CD4-positive, CD25-positive, alpha-beta regulatory T cell (primary cell): Measurements from ENCODE around the gene FMNL2. TPM values are rescaled to one million over a fixed set of nuclear protein-coding genes. Genes with fewer than 3 reads are reported as not detected.
"Not testable (repeated sequence)": the region's sequence is repeated elsewhere in the genome, so short reads cannot be mapped to it uniquely, and the experiment has no call there.

ENCODE experiments used
- ATAC-seq, 2 donors: fragments of 150-1000 bp; cut with Tn5 transposase; one replicate each; pipeline ENCODE4 v1.10.0; 2021; ENCODE audit warnings: low read depth in 2 of 2, moderate number of reproducible peaks in 2 of 2, moderate library complexity in 1 of 2
- DNase-seq, 3 donors: peaks; one replicate each; pipeline versions ENCODE4 v3.0.0 to v3.0.0-alpha.2; 2012 to 2022; ENCODE audit warnings: mixed read lengths in 1 of 3
- H3K27ac ChIP-seq: one replicate; pipeline ENCODE4 v1.7.0; 2013; ENCODE audit warnings: mild to moderate bottlenecking, low read length; ENCODE audit not compliant: insufficient read depth, poor library complexity, severe bottlenecking
- H3K27me3 ChIP-seq: one replicate; pipeline ENCODE4 v1.7.0; 2013; ENCODE audit warnings: low read length; ENCODE audit not compliant: control insufficient read depth, insufficient read depth
- H3K36me3 ChIP-seq: one replicate; pipeline ENCODE4 v1.7.0; 2013; ENCODE audit warnings: mild to moderate bottlenecking, low read length, moderate library complexity; ENCODE audit not compliant: control insufficient read depth, insufficient read depth
- H3K4me1 ChIP-seq: 2 replicates; pipeline ENCODE4 v1.7.0; 2013; ENCODE audit warnings: mild to moderate bottlenecking, low read length; ENCODE audit not compliant: insufficient read depth, control insufficient read depth, poor library complexity, severe bottlenecking
- H3K4me3 ChIP-seq: one replicate; pipeline ENCODE4 v1.7.0; 2013; ENCODE audit warnings: low read depth, mild to moderate bottlenecking, low read length, moderate library complexity
- H3K9me3 ChIP-seq, 2 experiments: 1 replicate in 1 of 2; 2 replicates in 1 of 2; pipeline ENCODE4 v1.7.0; 2013; ENCODE audit warnings: low read length in 2 of 2, mild to moderate bottlenecking in 1 of 2, moderate library complexity in 1 of 2; ENCODE audit not compliant: control insufficient read depth in 2 of 2
- H3K27ac Mint-ChIP-seq, 3 donors: one replicate each; pipeline ENCODE4 v1.8.0; 2020 to 2022; ENCODE audit warnings: mild to moderate bottlenecking in 3 of 3, mixed read lengths in 3 of 3, moderate library complexity in 2 of 3
- H3K27me3 Mint-ChIP-seq: one replicate; pipeline ENCODE4 v1.8.0; 2022; ENCODE audit warnings: mild to moderate bottlenecking, mixed read lengths
- H3K36me3 Mint-ChIP-seq: one replicate; pipeline ENCODE4 v1.8.0; 2020; ENCODE audit warnings: mixed read lengths
- H3K4me1 Mint-ChIP-seq, 4 donors: one replicate each; pipeline ENCODE4 v1.8.0; 2020 to 2022; ENCODE audit warnings: mixed read lengths in 4 of 4, mild to moderate bottlenecking in 1 of 4
- H3K4me3 Mint-ChIP-seq, 4 donors: one replicate each; pipeline ENCODE4 v1.8.0; 2020 to 2022; ENCODE audit warnings: mild to moderate bottlenecking in 4 of 4, mixed read lengths in 4 of 4, moderate library complexity in 3 of 4
- H3K9me3 Mint-ChIP-seq, 7 donors: one replicate each; pipeline ENCODE4 v1.8.0; 2020 to 2022; ENCODE audit warnings: mixed read lengths in 7 of 7, mild to moderate bottlenecking in 3 of 7, moderate library complexity in 2 of 7
- polyA plus RNA-seq, 4 donors: library from polyadenylated mRNA; unstranded; fragments of 300-500 nt; fragmentation: Illumina TruSeq; gene quantifications; one replicate each; pipeline ENCODE4 v1.2.3, GENCODE V29; 2021
- total RNA-seq: library from RNA; stranded (reverse); gene quantifications from one replicate; pipeline ENCODE4 v1.2.3, GENCODE V29; 2022

Gene FMNL2
- total and polyA plus RNA-seq, 5 donors from 2014 or later, result 0.07 to 0.30 (median 0.14) TPM; not detected in 1

GRCh38 chr2:152379089-152379488, 44.1 kb downstream of the FMNL2 start:
- no peaks in the 10 kb centered on the region for H3K36me3 Mint-ChIP-seq
- peaks cover 0 to 5% (median 0%) of the 10 kb centered on the region in 7 donors for H3K9me3 Mint-ChIP-seq
- Histone ChIP-seq H3K36me3 (no peaks in the 10 kb centered on the region), H3K4me1 (no peaks in the 10 kb centered on the region), H3K9me3 (no peaks in the 10 kb centered on the region), H3K27me3 (peaks cover 3% of the 10 kb centered on the region), H3K27ac (no peak overlapping the region), H3K4me3 (no peak overlapping the region)
- DNase-seq, result no peak
- no peaks in the 10 kb centered on the region for H3K27me3 Mint-ChIP-seq
- ATAC-seq, result no peak
- H3K4me1 Mint-ChIP-seq, result no peaks in the 10 kb centered on the region
- no peak overlapping the region for H3K4me3 Mint-ChIP-seq
- H3K27ac Mint-ChIP-seq, result no peak overlapping the region

GRCh38 chr2:152380261-152381055, 45.5 kb downstream of the FMNL2 start:
- H3K27ac ChIP-seq, result no peak overlapping the region
- DNase-seq (no peak), ATAC-seq (no peak)
- H3K4me1 ChIP-seq, result no peaks in the 10 kb centered on the region
- no peak overlapping the region for H3K4me3 ChIP-seq
- H3K27me3 ChIP-seq, result peaks cover 3% of the 10 kb centered on the region
- no peaks in the 10 kb centered on the region for H3K36me3 ChIP-seq
- no peak overlapping the region for H3K4me3 Mint-ChIP-seq
- H3K27ac Mint-ChIP-seq, result no peak overlapping the region
- H3K36me3 Mint-ChIP-seq, result no peaks in the 10 kb centered on the region
- no peaks in the 10 kb centered on the region for H3K4me1 Mint-ChIP-seq
- H3K27me3 Mint-ChIP-seq, result no peaks in the 10 kb centered on the region
- peaks cover 0 to 5% (median 0%) of the 10 kb centered on the region in 7 donors for H3K9me3 Mint-ChIP-seq
- H3K9me3 ChIP-seq, result no peaks in the 10 kb centered on the region

GRCh38 chr2:152383702-152384101, 48.7 kb downstream of the FMNL2 start:
- no peak overlapping the region for H3K27ac ChIP-seq
- H3K27me3 ChIP-seq, result no peaks in the 10 kb centered on the region
- Mint-ChIP-seq H3K4me3 (no peak overlapping the region), H3K27me3 (no peaks in the 10 kb centered on the region), H3K9me3 (peaks cover 0 to 3% (median 0%) of the 10 kb centered on the region in 7 donors), H3K27ac (no peak overlapping the region), H3K4me1 (no peaks in the 10 kb centered on the region), H3K36me3 (no peaks in the 10 kb centered on the region)
- ATAC-seq (no peak), DNase-seq (no peak)
- no peaks in the 10 kb centered on the region for H3K4me1 ChIP-seq
- H3K36me3 ChIP-seq, result no peaks in the 10 kb centered on the region
- no peak overlapping the region for H3K4me3 ChIP-seq
- no peaks in the 10 kb centered on the region for H3K9me3 ChIP-seq

- H3K27ac Mint-ChIP-seq, result no peak overlapping the region
- H3K9me3 ChIP-seq, result no peaks in the 10 kb centered on the region
- ATAC-seq (no peak), DNase-seq (no peak)
- no peak overlapping the region for H3K4me3 Mint-ChIP-seq
- H3K36me3 Mint-ChIP-seq, result no peaks in the 10 kb centered on the region
- H3K27ac ChIP-seq, result no peak overlapping the region
- peaks cover 6% of the 10 kb centered on the region for H3K27me3 Mint-ChIP-seq
- no peaks in the 10 kb centered on the region for H3K4me1 Mint-ChIP-seq
- no peaks in the 10 kb centered on the region for H3K36me3 ChIP-seq
- no peak overlapping the region for H3K4me3 ChIP-seq
- H3K4me1 ChIP-seq, result no peaks in the 10 kb centered on the region
- no peaks in the 10 kb centered on the region for H3K27me3 ChIP-seq
- H3K9me3 Mint-ChIP-seq, result peaks cover 0 to 5% (median 0%) of the 10 kb centered on the region in 7 donors
These were observed 50.0 kb downstream of the FMNL2 start for GRCh38 chr2:152384992-152385391.

- Histone ChIP-seq H3K27ac (no peak overlapping the region), H3K4me3 (no peak overlapping the region), H3K27me3 (no peaks in the 10 kb centered on the region), H3K9me3 (no peaks in the 10 kb centered on the region), H3K36me3 (no peaks in the 10 kb centered on the region), H3K4me1 (no peaks in the 10 kb centered on the region)
- H3K4me3 Mint-ChIP-seq, result no peak overlapping the region
- peaks cover 0 to 5% (median 0%) of the 10 kb centered on the region in 7 donors for H3K9me3 Mint-ChIP-seq
- no peaks in the 10 kb centered on the region for H3K4me1 Mint-ChIP-seq
- H3K27me3 Mint-ChIP-seq, result peaks cover 6% of the 10 kb centered on the region
- DNase-seq, result no peak
- no peaks in the 10 kb centered on the region for H3K36me3 Mint-ChIP-seq
- no peak for ATAC-seq
- H3K27ac Mint-ChIP-seq, result no peak overlapping the region
These were observed 50.7 kb downstream of the FMNL2 start for GRCh38 chr2:152385650-152386049.

GRCh38 chr2:152386266-152386665, 51.3 kb downstream of the FMNL2 start:
- H3K36me3 Mint-ChIP-seq, result no peaks in the 10 kb centered on the region
- peaks cover 0 to 6% (median 1%) of the 10 kb centered on the region in 7 donors for H3K9me3 Mint-ChIP-seq
- Histone ChIP-seq H3K9me3 (no peaks in the 10 kb centered on the region), H3K27ac (no peak overlapping the region), H3K36me3 (no peaks in the 10 kb centered on the region), H3K4me1 (no peaks in the 10 kb centered on the region), H3K4me3 (no peak overlapping the region), H3K27me3 (no peaks in the 10 kb centered on the region)
- peaks cover 6% of the 10 kb centered on the region for H3K27me3 Mint-ChIP-seq
- no peak for DNase-seq
- H3K4me1 Mint-ChIP-seq, result no peaks in the 10 kb centered on the region
- H3K27ac Mint-ChIP-seq, result no peak overlapping the region
- no peak overlapping the region for H3K4me3 Mint-ChIP-seq
- no peak for ATAC-seq

GRCh38 chr2:152387041-152387440, 52.1 kb downstream of the FMNL2 start:
- H3K4me3 Mint-ChIP-seq, result no peak overlapping the region
- no peak overlapping the region for H3K27ac Mint-ChIP-seq
- Histone ChIP-seq H3K36me3 (no peaks in the 10 kb centered on the region), H3K9me3 (no peaks in the 10 kb centered on the region), H3K27me3 (no peaks in the 10 kb centered on the region), H3K27ac (no peak overlapping the region), H3K4me3 (no peak overlapping the region), H3K4me1 (no peaks in the 10 kb centered on the region)
- DNase-seq (no peak), ATAC-seq (no peak)
- no peaks in the 10 kb centered on the region for H3K4me1 Mint-ChIP-seq
- H3K27me3 Mint-ChIP-seq, result peaks cover 6% of the 10 kb centered on the region
- no peaks in the 10 kb centered on the region for H3K36me3 Mint-ChIP-seq
- H3K9me3 Mint-ChIP-seq, result peaks cover 0 to 7% (median 3%) of the 10 kb centered on the region in 7 donors

GRCh38 chr2:152388269-152388668, 53.3 kb downstream of the FMNL2 start:
- not testable (repeated sequence) for H3K27me3 ChIP-seq, ATAC-seq, H3K27me3 Mint-ChIP-seq, H3K4me3 Mint-ChIP-seq, DNase-seq, H3K4me1 ChIP-seq, H3K4me3 ChIP-seq, H3K36me3 ChIP-seq, H3K9me3 Mint-ChIP-seq, H3K36me3 Mint-ChIP-seq, H3K9me3 ChIP-seq, H3K4me1 Mint-ChIP-seq, H3K27ac ChIP-seq, H3K27ac Mint-ChIP-seq
